HPDE6-E6E7 (cell line): ENCODE results near the gene TMEM156.

ENCODE experiments used
- DNase-seq: peaks from one replicate; pipeline ENCODE4 v3.0.0; 2011; ENCODE audit warnings: missing footprints; ENCODE audit errors: extremely low spot score

Gene TMEM156

GRCh38 chr4:39032218-39033085 is at the start of gene TMEM156:
Gene TMEM156, minus strand, starts transcription at chr4:39032409. Its CDS starts 96 bp downstream, at chr4:39032313.
- DNase-seq = peak; percentile 27

- no peak for DNase-seq
Observed at GRCh38 chr4:39078829-39079228, 46.6 kb upstream of the TMEM156 start.

- DNase-seq = no peak
Observed at GRCh38 chr4:39068907-39069306, 36.7 kb upstream of the TMEM156 start.

- no peak for DNase-seq
Observed at GRCh38 chr4:39067451-39067850, 35.2 kb upstream of the TMEM156 start.

- DNase-seq = no peak
Observed at GRCh38 chr4:39067031-39067430, 34.8 kb upstream of the TMEM156 start.

GRCh38 chr4:39066371-39066770 is 34.2 kb upstream of the TMEM156 start:
- no peak for DNase-seq

GRCh38 chr4:39063430-39063829 is 31.2 kb upstream of the TMEM156 start:
- no peak for DNase-seq

GRCh38 chr4:39062770-39063097 is 30.5 kb upstream of the TMEM156 start:
- no peak for DNase-seq

GRCh38 chr4:39062094-39062769 is 30.0 kb upstream of the TMEM156 start, which contains the start of gene KLHL5:
Gene KLHL5, plus strand, starts transcription at chr4:39062232. Its CDS starts 421 bp downstream, at chr4:39062653.
- DNase-seq = no peak

GRCh38 chr4:39061457-39061856 is 29.2 kb upstream of the TMEM156 start:
- no peak for DNase-seq

- no peak for DNase-seq
Observed at GRCh38 chr4:39056023-39056422, 23.8 kb upstream of the TMEM156 start.

- no peak for DNase-seq
Observed at GRCh38 chr4:39054497-39054896, 22.3 kb upstream of the TMEM156 start.

- no peak for DNase-seq
Observed at GRCh38 chr4:39053983-39054382, 21.8 kb upstream of the TMEM156 start.

GRCh38 chr4:39051492-39051891 is 19.3 kb upstream of the TMEM156 start:
- no peak for DNase-seq

- DNase-seq = no peak
Observed at GRCh38 chr4:39050590-39050989, 18.4 kb upstream of the TMEM156 start.

GRCh38 chr4:39048311-39048710 is 16.1 kb upstream of the TMEM156 start:
- no peak for DNase-seq

GRCh38 chr4:39047681-39048080 is 15.5 kb upstream of the TMEM156 start:
- DNase-seq = no peak

GRCh38 chr4:39046249-39046648 is 14.0 kb upstream of the TMEM156 start:
- peak; percentile 48 for DNase-seq

- DNase-seq = no peak
Observed at GRCh38 chr4:39045827-39046221, 13.6 kb upstream of the TMEM156 start.

- no peak for DNase-seq
Observed at GRCh38 chr4:39044956-39045826, 13.0 kb upstream of the TMEM156 start.

- peak; percentile 81 for DNase-seq
Observed at GRCh38 chr4:39044364-39044955, 12.3 kb upstream of the TMEM156 start.
